IMR-90 (cell line): ENCODE data around the gene B4GALT1.

Experiments used
- CHD1 ChIP-seq: IDR thresholded peaks from 2 replicates; pipeline ENCODE4 v1.6.1; 2012; ENCODE audit warnings: low read depth, low read length, improper control_type of control experiment
- CTCF ChIP-seq: conservative IDR thresholded peaks from 2 replicates; pipeline ENCODE4 v1.5.1; 2012; ENCODE audit warnings: mild to moderate bottlenecking, low read depth, low read length, improper control_type of control experiment
- POLR2A ChIP-seq: IDR thresholded peaks from 2 replicates; pipeline ENCODE4 v1.6.1; 2012; ENCODE audit warnings: mild to moderate bottlenecking, low read depth, low read length

GRCh38 chr9:33129886-33130881, 37.0 kb downstream of the B4GALT1 start:
- no peak for TF ChIP-seq POLR2A
- TF ChIP-seq CTCF, result no peak
- TF ChIP-seq CHD1, result no peak
